CD14-positive monocyte (primary cell): ENCODE data around the gene ERFE. TPM values are rescaled to one million over a fixed set of nuclear protein-coding genes. Genes with fewer than 3 reads are reported as not detected.

Experiments
- DNase-seq, 3 donors: peaks; one replicate each; pipeline ENCODE4 v3.0.0-alpha.2; 2011 to 2022
- H2AFZ ChIP-seq: 2 replicates; pipeline ENCODE4 v1.6.0; 2012; ENCODE audit warnings: mild to moderate bottlenecking, low read depth, low read length, inconsistent platforms; ENCODE audit not compliant: insufficient read depth, poor library complexity, severe bottlenecking
- H3K27ac ChIP-seq, 2 donors: 1 replicate in 1 of 2; 2 replicates in 1 of 2; pipeline ENCODE4 v1.5.1; 2012 to 2013; ENCODE audit warnings: low read length in 2 of 2, control low read depth in 1 of 2, inconsistent platforms in 1 of 2, low read depth in 1 of 2, mild to moderate bottlenecking in 1 of 2
- H3K27me3 ChIP-seq, 2 donors: one replicate each; pipeline versions ENCODE4 v1.6.0 to v1.6.1; 2011 to 2013; ENCODE audit warnings: low read length in 2 of 2; ENCODE audit not compliant: control insufficient read depth in 2 of 2, insufficient read depth in 2 of 2
- H3K36me3 ChIP-seq, 2 donors: replicated peaks in 1 of 2; 1 replicate in 1 of 2; 2 replicates in 1 of 2; pipeline versions ENCODE4 v1.5.1 to v1.6.1; 2012 to 2013; ENCODE audit warnings: low read length in 2 of 2, control low read depth in 1 of 2, inconsistent platforms in 1 of 2, mild to moderate bottlenecking in 1 of 2; ENCODE audit not compliant: insufficient read depth in 2 of 2, control insufficient read depth in 1 of 2
- H3K4me1 ChIP-seq, 2 donors: 1 replicate in 1 of 2; 2 replicates in 1 of 2; pipeline versions ENCODE4 v1.5.1 to v1.6.1; 2012 to 2013; ENCODE audit warnings: low read length in 2 of 2, control low read depth in 1 of 2, inconsistent platforms in 1 of 2, mild to moderate bottlenecking in 1 of 2, moderate library complexity in 1 of 2; ENCODE audit not compliant: insufficient read depth in 2 of 2, control insufficient read depth in 1 of 2
- H3K4me2 ChIP-seq: replicated peaks from 2 replicates; pipeline ENCODE3; 2012; ENCODE audit warnings: low read length, moderate library complexity, mild to moderate bottlenecking; ENCODE audit not compliant: poor library complexity, severe bottlenecking; ENCODE audit errors: extremely low read depth
- H3K4me3 ChIP-seq, 3 experiments: fragments of 200-600 bp in 1 of 3; sonication (generic) in 1 of 3; replicated peaks in 1 of 3; 1 replicate in 2 of 3; 2 replicates in 1 of 3; pipeline ENCODE4 v1.5.1; 2011 to 2013; ENCODE audit warnings: low read length in 3 of 3, mild to moderate bottlenecking in 3 of 3, control low read depth in 2 of 3, low read depth in 2 of 3, inconsistent platforms in 1 of 3, moderate library complexity in 1 of 3
- H3K79me2 ChIP-seq: 2 replicates; pipeline ENCODE4 v1.6.0; 2012; ENCODE audit warnings: mild to moderate bottlenecking, control low read depth, inconsistent platforms, low read length, moderate library complexity; ENCODE audit not compliant: insufficient read depth
- H3K9ac ChIP-seq: 2 replicates; pipeline ENCODE4 v1.6.0; 2017; ENCODE audit warnings: low read length, mild to moderate bottlenecking; ENCODE audit not compliant: insufficient read depth, poor library complexity, severe bottlenecking
- H3K9me3 ChIP-seq, 2 donors: replicated peaks in 1 of 2; 1 replicate in 1 of 2; 2 replicates in 1 of 2; pipeline versions ENCODE4 v1.5.1 to v1.6.1; 2012 to 2013; ENCODE audit warnings: low read length in 2 of 2, control low read depth in 1 of 2; ENCODE audit not compliant: control insufficient read depth in 1 of 2, insufficient read depth in 1 of 2
- H4K20me1 ChIP-seq: 2 replicates; pipeline ENCODE4 v1.6.0; 2012; ENCODE audit warnings: mild to moderate bottlenecking, low read length, control low read depth, moderate library complexity; ENCODE audit not compliant: insufficient read depth
- H3K27ac Mint-ChIP-seq, 7 donors: one replicate each; pipeline ENCODE4 v1.8.0; 2020; ENCODE audit warnings: mild to moderate bottlenecking in 7 of 7, mixed read lengths in 7 of 7, moderate library complexity in 6 of 7, inconsistent platforms in 2 of 7
- H3K27me3 Mint-ChIP-seq, 3 donors: one replicate each; pipeline ENCODE4 v1.8.0; 2021 to 2022; ENCODE audit warnings: low read depth in 3 of 3, mild to moderate bottlenecking in 3 of 3, mixed read lengths in 3 of 3, moderate library complexity in 3 of 3, inconsistent platforms in 1 of 3
- H3K36me3 Mint-ChIP-seq, 2 donors: one replicate each; pipeline ENCODE4 v1.8.0; 2020; ENCODE audit warnings: mixed read lengths in 2 of 2, inconsistent platforms in 1 of 2, mild to moderate bottlenecking in 1 of 2
- H3K4me1 Mint-ChIP-seq: one replicate; pipeline ENCODE4 v1.8.0; 2020; ENCODE audit warnings: mild to moderate bottlenecking, mixed read lengths
- H3K4me3 Mint-ChIP-seq, 2 donors: one replicate each; pipeline ENCODE4 v1.8.0; 2020; ENCODE audit warnings: mild to moderate bottlenecking in 2 of 2, mixed read lengths in 2 of 2, moderate library complexity in 1 of 2
- H3K9me3 Mint-ChIP-seq, 7 donors: one replicate each; pipeline ENCODE4 v1.8.0; 2020 to 2022; ENCODE audit warnings: mixed read lengths in 7 of 7, mild to moderate bottlenecking in 6 of 7, moderate library complexity in 6 of 7, inconsistent platforms in 2 of 7
- WGBS: methylation state at CpG from one replicate; pipeline ENCODE4 v1.1.5; 2013; ENCODE audit warnings: missing lambda C conversion rate; ENCODE audit not compliant: insufficient coverage; 5-methylcytosine and 5-hydroxymethylcytosine counted together
- intact Hi-C, 2 donors: fragments of 100-400 bp; cut with micrococcal nuclease; formaldehyde crosslinking; loops; one replicate each; pipeline versions ENCODE4 v1.15.0 to v1.15.1; 2023
- polyA plus RNA-seq, 3 donors: library from polyadenylated mRNA; depleted of rRNA in 1 of 3; unstranded in 2 of 3; stranded (reverse) in 1 of 3; fragments of 300-500 nt in 2 of 3; fragments of >200 nt in 1 of 3; fragmentation: Illumina TruSeq in 2 of 3; gene quantifications; 1 replicate in 2 of 3; 2 replicates in 1 of 3; pipeline ENCODE4 v1.2.3, GENCODE V29; 2012 to 2021
- TF ChIP-seq, protein P1 (sequence below): fragments of 200-600 bp; IDR thresholded peaks from one replicate; pipeline ENCODE4 v1.8.0; 2022; ENCODE audit warnings: antibody characterized with exemption, mild to moderate bottlenecking

Gene ERFE
- polyA plus RNA-seq, 3 donors, result not detected

DNA sequence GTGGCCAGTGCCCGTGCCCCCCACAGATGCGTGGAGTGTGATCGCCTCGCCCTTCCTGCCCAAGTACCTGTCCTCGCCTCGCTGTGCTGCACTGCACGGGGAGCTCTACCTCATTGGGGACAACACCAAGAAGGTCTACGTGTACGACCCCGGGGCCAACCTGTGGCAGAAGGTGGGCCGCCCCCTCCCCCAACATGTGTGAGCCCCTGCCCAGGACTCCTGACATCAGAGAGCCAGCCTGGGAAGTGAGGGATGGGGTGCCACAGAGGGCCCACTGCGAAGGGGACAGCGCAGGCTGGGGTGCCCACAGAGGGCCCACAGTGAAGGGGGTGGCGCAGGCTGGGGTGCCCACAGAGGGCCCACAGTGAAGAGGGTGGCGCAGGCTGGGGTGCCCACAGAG lies 9.8 kb upstream of the ERFE start:
- intact Hi-C loops, result no loop called here
- H3K9me3 ChIP-seq, result no peaks in the 10 kb centered on the region
- H4K20me1 ChIP-seq, result no peaks in the 10 kb centered on the region

DNA sequence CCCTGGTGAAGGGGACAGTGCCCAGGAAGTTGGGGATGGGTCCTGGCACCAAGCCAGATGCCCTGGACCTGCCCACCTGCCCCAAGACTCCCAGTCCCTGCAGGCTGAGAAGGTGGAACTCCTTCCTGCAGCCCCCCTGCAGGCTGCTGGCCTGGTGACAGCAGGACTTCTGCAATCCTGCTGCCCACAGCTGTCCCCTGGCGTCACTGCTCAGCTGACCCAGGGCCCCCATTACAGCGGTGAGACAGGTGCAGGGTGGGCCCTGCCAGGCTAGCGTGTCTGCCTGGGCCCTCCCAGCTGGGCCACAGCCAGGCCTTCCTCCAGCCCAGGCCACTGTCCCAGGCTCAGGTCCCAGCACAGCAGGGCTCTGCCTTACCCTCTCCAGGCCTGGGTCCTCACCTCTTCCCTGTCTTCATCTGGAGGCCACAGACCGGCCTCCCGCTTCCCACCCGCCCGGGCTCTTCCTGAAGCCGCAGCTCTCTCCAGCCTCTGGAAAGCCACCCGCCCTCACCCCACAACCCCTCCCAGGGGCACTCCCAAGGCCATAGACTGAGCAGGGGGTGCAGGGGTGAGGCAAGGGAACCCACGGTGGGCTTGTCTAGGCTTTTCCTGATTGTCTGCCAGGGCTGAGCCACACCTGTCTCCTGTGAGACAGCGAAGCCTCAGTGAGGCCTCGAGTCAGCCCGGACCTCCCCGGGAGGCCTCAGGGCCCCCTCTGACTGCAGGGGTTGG lies 8.8 kb upstream of the ERFE start:
- intact Hi-C loops, result no loop called here

More for the DNA sequence above, 9.8 kb upstream of the ERFE start:
- Mint-ChIP-seq H3K4me3 (no peak overlapping the region), H3K27me3 (peaks cover 0 to 2% (median 0%) of the 10 kb centered on the region in 3 donors), H3K4me1 (peaks cover 2% of the 10 kb centered on the region), H3K9me3 (peaks cover 0 to 4% (median under 1%) of the 10 kb centered on the region in 7 donors), H3K27ac (no peak overlapping the region), H3K36me3 (no peaks in the 10 kb centered on the region)
- Histone ChIP-seq H3K79me2 (no peaks in the 10 kb centered on the region), H3K27me3 (no peaks in the 10 kb centered on the region), H3K36me3 (no peaks in the 10 kb centered on the region), H3K4me3 (no peak overlapping the region), H3K27ac (no peak overlapping the region), H3K4me1 (no peaks in the 10 kb centered on the region), H3K9ac (no peak overlapping the region), H2AFZ (no peak overlapping the region), H3K4me2 (no peak overlapping the region)
- 97% methylated on average over 12 of the region's 15 CpGs for WGBS
- TF ChIP-seq, protein P1, sequence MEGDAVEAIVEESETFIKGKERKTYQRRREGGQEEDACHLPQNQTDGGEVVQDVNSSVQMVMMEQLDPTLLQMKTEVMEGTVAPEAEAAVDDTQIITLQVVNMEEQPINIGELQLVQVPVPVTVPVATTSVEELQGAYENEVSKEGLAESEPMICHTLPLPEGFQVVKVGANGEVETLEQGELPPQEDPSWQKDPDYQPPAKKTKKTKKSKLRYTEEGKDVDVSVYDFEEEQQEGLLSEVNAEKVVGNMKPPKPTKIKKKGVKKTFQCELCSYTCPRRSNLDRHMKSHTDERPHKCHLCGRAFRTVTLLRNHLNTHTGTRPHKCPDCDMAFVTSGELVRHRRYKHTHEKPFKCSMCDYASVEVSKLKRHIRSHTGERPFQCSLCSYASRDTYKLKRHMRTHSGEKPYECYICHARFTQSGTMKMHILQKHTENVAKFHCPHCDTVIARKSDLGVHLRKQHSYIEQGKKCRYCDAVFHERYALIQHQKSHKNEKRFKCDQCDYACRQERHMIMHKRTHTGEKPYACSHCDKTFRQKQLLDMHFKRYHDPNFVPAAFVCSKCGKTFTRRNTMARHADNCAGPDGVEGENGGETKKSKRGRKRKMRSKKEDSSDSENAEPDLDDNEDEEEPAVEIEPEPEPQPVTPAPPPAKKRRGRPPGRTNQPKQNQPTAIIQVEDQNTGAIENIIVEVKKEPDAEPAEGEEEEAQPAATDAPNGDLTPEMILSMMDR, result no peak
- DNase-seq, result no peak

More for the DNA sequence above, 8.8 kb upstream of the ERFE start:
- Histone ChIP-seq H3K4me2 (no peak overlapping the region), H4K20me1 (no peaks in the 10 kb centered on the region), H3K9ac (no peak overlapping the region), H3K4me3 (no peak overlapping the region), H3K4me1 (no peaks in the 10 kb centered on the region), H3K27me3 (no peaks in the 10 kb centered on the region), H3K27ac (no peak overlapping the region), H2AFZ (no peak overlapping the region), H3K79me2 (no peaks in the 10 kb centered on the region), H3K36me3 (no peaks in the 10 kb centered on the region), H3K9me3 (no peaks in the 10 kb centered on the region)
- Mint-ChIP-seq H3K27me3 (peaks cover 0 to 2% (median 0%) of the 10 kb centered on the region in 3 donors), H3K4me1 (no peaks in the 10 kb centered on the region), H3K4me3 (no peak overlapping the region), H3K27ac (no peak overlapping the region), H3K36me3 (no peaks in the 10 kb centered on the region), H3K9me3 (peaks cover 2 to 5% (median 3%) of the 10 kb centered on the region in 7 donors)
- TF ChIP-seq, protein P1, result no peak
- WGBS, result 60% methylated on average over 6 of the region's 14 CpGs
- no peak for DNase-seq
